ENCODE results near the gene MDP1.

The MDP1 gene

GRCh38 chr14:24258119-24258518 lies 42.3 kb upstream of the MDP1 start:
- Histone ChIP-seq H3K4me3 (ENCODE audit: low read depth in 1 of 2, low read length in 1 of 2) (no peak overlapping the region), H3K27me3 (no peaks in the 10 kb centered on the region), H3K4me1 (ENCODE audit: control insufficient read depth in 1 of 2, insufficient read depth in 1 of 2, low read depth in 1 of 2, low read length in 1 of 2) (no peaks in the 10 kb centered on the region), H3K36me3 (peaks cover 46% of the 10 kb centered on the region), H3K27ac (no peak overlapping the region), H3K9me3 (no peaks in the 10 kb centered on the region)
- TF ChIP-seq, protein P1, sequence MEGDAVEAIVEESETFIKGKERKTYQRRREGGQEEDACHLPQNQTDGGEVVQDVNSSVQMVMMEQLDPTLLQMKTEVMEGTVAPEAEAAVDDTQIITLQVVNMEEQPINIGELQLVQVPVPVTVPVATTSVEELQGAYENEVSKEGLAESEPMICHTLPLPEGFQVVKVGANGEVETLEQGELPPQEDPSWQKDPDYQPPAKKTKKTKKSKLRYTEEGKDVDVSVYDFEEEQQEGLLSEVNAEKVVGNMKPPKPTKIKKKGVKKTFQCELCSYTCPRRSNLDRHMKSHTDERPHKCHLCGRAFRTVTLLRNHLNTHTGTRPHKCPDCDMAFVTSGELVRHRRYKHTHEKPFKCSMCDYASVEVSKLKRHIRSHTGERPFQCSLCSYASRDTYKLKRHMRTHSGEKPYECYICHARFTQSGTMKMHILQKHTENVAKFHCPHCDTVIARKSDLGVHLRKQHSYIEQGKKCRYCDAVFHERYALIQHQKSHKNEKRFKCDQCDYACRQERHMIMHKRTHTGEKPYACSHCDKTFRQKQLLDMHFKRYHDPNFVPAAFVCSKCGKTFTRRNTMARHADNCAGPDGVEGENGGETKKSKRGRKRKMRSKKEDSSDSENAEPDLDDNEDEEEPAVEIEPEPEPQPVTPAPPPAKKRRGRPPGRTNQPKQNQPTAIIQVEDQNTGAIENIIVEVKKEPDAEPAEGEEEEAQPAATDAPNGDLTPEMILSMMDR (IDR thresholded peaks at IDR 0.05) = no peak

GRCh38 chr14:24256960-24257359 lies 41.1 kb upstream of the MDP1 start:
- no peaks in the 10 kb centered on the region for H3K27me3 ChIP-seq
- no peak overlapping the region for H3K27ac ChIP-seq
- H3K36me3 ChIP-seq = peaks cover 54% of the 10 kb centered on the region
- H3K4me3 ChIP-seq (ENCODE audit: low read depth in 1 of 2, low read length in 1 of 2) = no peak overlapping the region
- H3K9me3 ChIP-seq = no peaks in the 10 kb centered on the region
- H3K4me1 ChIP-seq (ENCODE audit: control insufficient read depth in 1 of 2, insufficient read depth in 1 of 2, low read depth in 1 of 2, low read length in 1 of 2) = no peaks in the 10 kb centered on the region
- TF ChIP-seq, protein P1 (IDR thresholded peaks at IDR 0.05) = no peak

- Histone ChIP-seq H3K36me3 (peaks cover 54% of the 10 kb centered on the region), H3K4me3 (ENCODE audit: low read depth in 1 of 2, low read length in 1 of 2) (no peak overlapping the region), H3K9me3 (no peaks in the 10 kb centered on the region), H3K4me1 (ENCODE audit: control insufficient read depth in 1 of 2, insufficient read depth in 1 of 2, low read depth in 1 of 2, low read length in 1 of 2) (no peaks in the 10 kb centered on the region), H3K27ac (no peak overlapping the region), H3K27me3 (no peaks in the 10 kb centered on the region)
- TF ChIP-seq, protein P1 (IDR thresholded peaks at IDR 0.05) = no peak
Observed at GRCh38 chr14:24255931-24256711, 40.3 kb upstream of the MDP1 start.

- H3K36me3 ChIP-seq = peaks cover 49% of the 10 kb centered on the region
- H3K4me3 ChIP-seq (ENCODE audit: low read depth in 1 of 2, low read length in 1 of 2) = no peak overlapping the region
- no peaks in the 10 kb centered on the region for H3K4me1 ChIP-seq (ENCODE audit: control insufficient read depth in 1 of 2, insufficient read depth in 1 of 2, low read depth in 1 of 2, low read length in 1 of 2)
- H3K27ac ChIP-seq = no peak overlapping the region
- no peaks in the 10 kb centered on the region for H3K27me3 ChIP-seq
- TF ChIP-seq, protein P1 (IDR thresholded peaks at IDR 0.05) = no peak
- H3K9me3 ChIP-seq = no peaks in the 10 kb centered on the region
Observed at GRCh38 chr14:24255438-24255837, 39.6 kb upstream of the MDP1 start.

DNA sequence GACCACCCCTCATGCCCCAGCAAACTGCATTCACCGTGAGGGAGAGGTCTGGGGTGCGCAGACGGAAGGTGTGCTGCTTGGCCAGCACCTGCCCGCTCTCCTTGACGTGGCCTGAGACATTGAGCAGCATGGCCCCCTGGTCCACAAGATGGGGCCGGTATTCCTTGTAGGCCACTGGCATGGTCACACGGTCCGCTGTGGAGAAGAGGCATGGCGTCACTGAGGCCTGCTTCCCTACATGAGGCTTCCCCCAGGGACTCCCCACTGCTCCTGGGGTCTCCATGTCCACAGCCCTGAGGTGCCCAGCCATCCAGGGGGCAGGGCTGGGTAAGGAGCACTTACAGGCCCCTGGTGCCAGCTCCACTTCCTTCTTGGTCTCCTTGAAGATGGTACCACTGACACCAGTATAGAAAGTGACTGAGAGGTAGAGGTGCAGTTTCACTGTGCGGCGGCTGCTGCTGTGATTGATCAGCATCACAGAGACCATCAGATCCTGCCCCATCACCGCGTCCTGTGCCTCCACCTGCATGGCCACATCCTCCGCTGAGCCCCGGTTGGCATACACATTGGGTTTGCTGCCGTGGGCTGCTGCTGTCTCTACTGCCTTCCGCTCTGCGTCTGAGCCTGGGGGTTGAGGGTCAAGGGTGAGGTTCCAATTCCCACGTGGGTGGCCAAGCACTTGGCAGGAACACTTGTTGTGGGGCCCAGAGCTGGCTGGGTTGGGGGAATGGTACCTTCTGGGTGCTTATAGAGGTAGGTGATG lies 38.9 kb upstream of the MDP1 start:
- Histone ChIP-seq H3K4me3 (ENCODE audit: low read depth in 1 of 2, low read length in 1 of 2) (no peak overlapping the region), H3K36me3 (peaks cover 42% of the 10 kb centered on the region), H3K9me3 (no peaks in the 10 kb centered on the region), H3K4me1 (ENCODE audit: control insufficient read depth in 1 of 2, insufficient read depth in 1 of 2, low read depth in 1 of 2, low read length in 1 of 2) (no peaks in the 10 kb centered on the region), H3K27ac (no peak overlapping the region), H3K27me3 (no peaks in the 10 kb centered on the region)
- TF ChIP-seq, protein P1 (IDR thresholded peaks at IDR 0.05) = no peak

All from neutrophil (primary cell).